ENCODE data around the gene RNASE2.
"Not testable (repeated sequence)": the region's sequence is repeated elsewhere in the genome, so short reads cannot be mapped to it uniquely, and the experiment has no call there.

DNA sequence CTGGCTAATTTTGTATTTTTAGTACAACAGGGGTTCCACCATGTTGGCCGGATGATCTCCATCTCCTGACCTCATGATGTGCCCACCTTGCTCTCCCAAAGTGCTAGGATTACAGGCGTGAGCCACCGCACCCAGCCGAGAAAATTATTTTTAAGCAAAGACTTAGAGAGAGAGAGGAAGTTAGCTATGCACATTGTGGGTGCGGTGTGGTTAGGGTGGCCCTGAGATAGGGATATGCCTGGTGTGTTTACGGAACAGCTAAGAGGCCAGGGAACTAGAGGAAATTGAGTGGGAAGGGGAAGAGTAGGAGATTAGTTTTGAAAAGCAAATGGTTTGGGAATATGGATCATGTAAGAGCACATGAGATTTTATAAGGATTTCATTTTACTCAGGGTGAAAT, 10.1 kb upstream of the RNASE2 start:
- TF ChIP-seq POLR2A (IDR thresholded peaks at IDR 0.05), result not testable (repeated sequence)
- TF ChIP-seq, protein P1, sequence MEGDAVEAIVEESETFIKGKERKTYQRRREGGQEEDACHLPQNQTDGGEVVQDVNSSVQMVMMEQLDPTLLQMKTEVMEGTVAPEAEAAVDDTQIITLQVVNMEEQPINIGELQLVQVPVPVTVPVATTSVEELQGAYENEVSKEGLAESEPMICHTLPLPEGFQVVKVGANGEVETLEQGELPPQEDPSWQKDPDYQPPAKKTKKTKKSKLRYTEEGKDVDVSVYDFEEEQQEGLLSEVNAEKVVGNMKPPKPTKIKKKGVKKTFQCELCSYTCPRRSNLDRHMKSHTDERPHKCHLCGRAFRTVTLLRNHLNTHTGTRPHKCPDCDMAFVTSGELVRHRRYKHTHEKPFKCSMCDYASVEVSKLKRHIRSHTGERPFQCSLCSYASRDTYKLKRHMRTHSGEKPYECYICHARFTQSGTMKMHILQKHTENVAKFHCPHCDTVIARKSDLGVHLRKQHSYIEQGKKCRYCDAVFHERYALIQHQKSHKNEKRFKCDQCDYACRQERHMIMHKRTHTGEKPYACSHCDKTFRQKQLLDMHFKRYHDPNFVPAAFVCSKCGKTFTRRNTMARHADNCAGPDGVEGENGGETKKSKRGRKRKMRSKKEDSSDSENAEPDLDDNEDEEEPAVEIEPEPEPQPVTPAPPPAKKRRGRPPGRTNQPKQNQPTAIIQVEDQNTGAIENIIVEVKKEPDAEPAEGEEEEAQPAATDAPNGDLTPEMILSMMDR (IDR thresholded peaks at IDR 0.05), result not testable (repeated sequence)

All from right lobe of liver (tissue), 4 donors.